ENCODE measurements around the gene CACNA2D3. TPM values are rescaled to one million over a fixed set of nuclear protein-coding genes. Genes with fewer than 3 reads are reported as not detected.

Gene CACNA2D3
- total and polyA plus RNA-seq, 2 experiments from 2014 or later, result 1.1 to 2.5 TPM

- no peak overlapping the region for H3K4me3 ChIP-seq
- no peaks in the 10 kb centered on the region for H3K79me2 ChIP-seq
- no peaks in the 10 kb centered on the region for H4K20me1 ChIP-seq (ENCODE audit: insufficient read depth, poor library complexity, severe bottlenecking)
- WGBS (ENCODE audit: low lambda C conversion rate, missing lambda C conversion rate), result 95% methylated on average over 1 of the region's 1 CpG
- H3K4me2 ChIP-seq, result no peak overlapping the region
- H2AFZ ChIP-seq, result no peak overlapping the region
- no peaks in the 10 kb centered on the region for H3K9me2 ChIP-seq (replicated peaks; ENCODE audit: insufficient read depth)
- H3K27ac ChIP-seq, result no peak overlapping the region
- H3K9me3 ChIP-seq (ENCODE audit: low read depth), result no peaks in the 10 kb centered on the region
- DNase-seq (ENCODE audit: low spot score), result no peak
- H3K36me3 ChIP-seq (replicated peaks; ENCODE audit: insufficient read depth, low read depth), result no peaks in the 10 kb centered on the region
- no peak for TF ChIP-seq EZH2phosphoT487 (IDR thresholded peaks at IDR 0.05; ENCODE audit: low read depth, severe bottlenecking, unreplicated experiment)
- TF ChIP-seq CTCF (IDR thresholded peaks at IDR 0.05; ENCODE audit: poor library complexity), result no peak
- TF ChIP-seq EZH2 (IDR thresholded peaks at IDR 0.05; ENCODE audit: borderline replicate concordance), result no peak
- H3K4me1 ChIP-seq (ENCODE audit: insufficient read depth), result no peaks in the 10 kb centered on the region
- no peaks in the 10 kb centered on the region for H3K27me3 ChIP-seq
These were observed 733.9 kb downstream of the CACNA2D3 start for GRCh38 chr3:54856271-54856670.

- WGBS (ENCODE audit: low lambda C conversion rate, missing lambda C conversion rate), result 90% methylated on average over 3 of the region's 3 CpGs
- H3K4me2 ChIP-seq, result no peak overlapping the region
- no peak for DNase-seq (ENCODE audit: low spot score)
- no peak overlapping the region for H3K4me3 ChIP-seq
- H3K4me1 ChIP-seq (ENCODE audit: insufficient read depth), result no peaks in the 10 kb centered on the region
- no peaks in the 10 kb centered on the region for H3K9me3 ChIP-seq (ENCODE audit: low read depth)
- no peaks in the 10 kb centered on the region for H4K20me1 ChIP-seq (ENCODE audit: insufficient read depth, poor library complexity, severe bottlenecking)
- H2AFZ ChIP-seq, result no peak overlapping the region
- no peaks in the 10 kb centered on the region for H3K9me2 ChIP-seq (replicated peaks; ENCODE audit: insufficient read depth)
- H3K27ac ChIP-seq, result no peak overlapping the region
- no peaks in the 10 kb centered on the region for H3K27me3 ChIP-seq
- TF ChIP-seq EZH2 (IDR thresholded peaks at IDR 0.05; ENCODE audit: borderline replicate concordance), result no peak
- no peak for TF ChIP-seq EZH2phosphoT487 (IDR thresholded peaks at IDR 0.05; ENCODE audit: low read depth, severe bottlenecking, unreplicated experiment)
- TF ChIP-seq CTCF (IDR thresholded peaks at IDR 0.05; ENCODE audit: poor library complexity), result no peak
- no peaks in the 10 kb centered on the region for H3K36me3 ChIP-seq (replicated peaks; ENCODE audit: insufficient read depth, low read depth)
- no peaks in the 10 kb centered on the region for H3K79me2 ChIP-seq
These were observed 735.0 kb downstream of the CACNA2D3 start for GRCh38 chr3:54857343-54857742.

- no peaks in the 10 kb centered on the region for H3K79me2 ChIP-seq
- no peaks in the 10 kb centered on the region for H3K9me2 ChIP-seq (replicated peaks; ENCODE audit: insufficient read depth)
- no peaks in the 10 kb centered on the region for H3K9me3 ChIP-seq (ENCODE audit: low read depth)
- no peaks in the 10 kb centered on the region for H3K36me3 ChIP-seq (replicated peaks; ENCODE audit: insufficient read depth, low read depth)
- no peaks in the 10 kb centered on the region for H4K20me1 ChIP-seq (ENCODE audit: insufficient read depth, poor library complexity, severe bottlenecking)
- no peak for DNase-seq (ENCODE audit: low spot score)
- H3K4me1 ChIP-seq (ENCODE audit: insufficient read depth), result no peaks in the 10 kb centered on the region
- no peak overlapping the region for H3K4me3 ChIP-seq
- TF ChIP-seq CTCF (IDR thresholded peaks at IDR 0.05; ENCODE audit: poor library complexity), result no peak
- no peak for TF ChIP-seq EZH2 (IDR thresholded peaks at IDR 0.05; ENCODE audit: borderline replicate concordance)
- no peak for TF ChIP-seq EZH2phosphoT487 (IDR thresholded peaks at IDR 0.05; ENCODE audit: low read depth, severe bottlenecking, unreplicated experiment)
- H2AFZ ChIP-seq, result no peak overlapping the region
- WGBS (ENCODE audit: low lambda C conversion rate, missing lambda C conversion rate), result 41% methylated on average over 4 of the region's 4 CpGs
- no peaks in the 10 kb centered on the region for H3K27me3 ChIP-seq
- no peak overlapping the region for H3K27ac ChIP-seq
- no peak overlapping the region for H3K4me2 ChIP-seq
These were observed 735.9 kb downstream of the CACNA2D3 start for GRCh38 chr3:54858093-54858785.

All from hepatocyte (in vitro differentiated cells).